HCT116 (cell line): ENCODE measurements around the gene FCRL2.

Experiments used
- ATF3 ChIP-seq: IDR thresholded peaks from 2 replicates; pipeline ENCODE4 v1.6.1; 2012
- CEBPB ChIP-seq: IDR thresholded peaks from 2 replicates; pipeline ENCODE4 v1.6.1; 2012; ENCODE audit warnings: low read depth
- CTCF ChIP-seq, 3 experiments: fragments of 200-600 bp in 1 of 3; sonication (generic) in 1 of 3; IDR thresholded peaks in 2 of 3; conservative IDR thresholded peaks in 1 of 3; 2 replicates each; pipeline ENCODE4 v1.5.1; 2012 to 2017; ENCODE audit warnings: low read depth in 2 of 3, low read length in 2 of 3, antibody characterized with exemption in 1 of 3, borderline replicate concordance in 1 of 3, control low read depth in 1 of 3, mild to moderate bottlenecking in 1 of 3, mixed read lengths in 1 of 3, mixed run types in 1 of 3, moderate library complexity in 1 of 3; ENCODE audit not compliant: insufficient read depth in 1 of 3
- EGR1 ChIP-seq: IDR thresholded peaks from 2 replicates; pipeline ENCODE4 v1.6.1; 2012; ENCODE audit warnings: low read depth
- ELF1 ChIP-seq: IDR thresholded peaks from 2 replicates; pipeline ENCODE4 v1.6.1; 2012; ENCODE audit warnings: low read depth, borderline replicate concordance
- EZH2 ChIP-seq: fragments of 200-600 bp; sonication (generic); IDR thresholded peaks from 2 replicates; pipeline ENCODE4 v1.6.1; 2017; ENCODE audit warnings: antibody characterized with exemption, mixed run types
- MAX ChIP-seq: IDR thresholded peaks from 2 replicates; pipeline ENCODE4 v1.6.1; 2012
- POLR2A ChIP-seq: IDR thresholded peaks from 2 replicates; pipeline ENCODE4 v1.7.0; 2011; ENCODE audit warnings: borderline replicate concordance; ENCODE audit not compliant: insufficient read depth, insufficient read length; ENCODE audit errors: extremely low read depth
- RAD21 ChIP-seq: IDR thresholded peaks from 2 replicates; pipeline ENCODE4 v1.6.1; 2012; ENCODE audit warnings: low read depth, mild to moderate bottlenecking
- REST ChIP-seq: IDR thresholded peaks from 2 replicates; pipeline ENCODE4 v1.6.1; 2012; ENCODE audit warnings: low read depth
- ZBTB33 ChIP-seq: IDR thresholded peaks from 2 replicates; pipeline ENCODE4 v1.6.1; 2011; ENCODE audit warnings: mild to moderate bottlenecking, low read length, moderate library complexity; ENCODE audit not compliant: insufficient replicate concordance; ENCODE audit errors: extremely low read depth
- ZNF274 ChIP-seq: fragments of 200-500 bp; sonication (Bioruptor generic); IDR thresholded peaks from 2 replicates; pipeline ENCODE4 v1.6.1; 2014; ENCODE audit warnings: mild to moderate bottlenecking, low read depth, low read length, inconsistent platforms

- TF ChIP-seq CTCF (IDR thresholded peaks at IDR 0.05 in 2 of 3, conservative IDR thresholded peaks at IDR 0.05 in 1 of 3; ENCODE audit: borderline replicate concordance in 1 of 3, insufficient read depth in 1 of 3, low read depth in 2 of 3, low read length in 2 of 3) (no peak), POLR2A (no peak), REST (no peak), ATF3 (no peak), EZH2 (no peak), ELF1 (no peak), ZBTB33 (no peak), ZNF274 (no peak), MAX (no peak), CEBPB (no peak), EGR1 (no peak), RAD21 (no peak)
Observed at GRCh38 chr1:157732755-157733154, 44.2 kb downstream of the FCRL2 start.
